HL-60 (cell line): ENCODE measurements around the gene GFI1B.

ENCODE experiments used
- DNase-seq, 2 experiments: peaks; one replicate each; pipeline ENCODE4 v3.0.0-alpha.2; 2010 to 2020; ENCODE audit warnings: low read depth in 1 of 2, low spot score in 1 of 2
- H3K27ac ChIP-seq: fragments of 250-450 bp; sonication (Bioruptor Pico); replicated peaks from 2 replicates; pipeline ENCODE4 v1.5.1; 2020; ENCODE audit warnings: mild to moderate bottlenecking, moderate library complexity
- H3K27me3 ChIP-seq: fragments of 250-450 bp; sonication (Bioruptor Pico); 2 replicates; pipeline ENCODE4 v1.5.1; 2021; ENCODE audit warnings: mild to moderate bottlenecking, moderate library complexity; ENCODE audit not compliant: insufficient read depth, poor library complexity, severe bottlenecking
- H3K4me3 ChIP-seq: replicated peaks from 2 replicates; pipeline ENCODE4 v1.5.1; 2011; ENCODE audit warnings: mild to moderate bottlenecking, control low read depth, low read length; ENCODE audit not compliant: insufficient read depth
- GABPA ChIP-seq: IDR thresholded peaks from 2 replicates; pipeline ENCODE4 v1.6.1; 2012; ENCODE audit warnings: low read depth
- POLR2AphosphoS5 ChIP-seq: IDR thresholded peaks from 2 replicates; pipeline ENCODE4 v1.6.1; 2012; ENCODE audit warnings: low read depth
- SPI1 ChIP-seq: IDR thresholded peaks from 2 replicates; pipeline ENCODE4 v1.6.1; 2012; ENCODE audit warnings: low read depth, mild to moderate bottlenecking, borderline replicate concordance
- TF ChIP-seq, protein P1 (sequence below): IDR thresholded peaks from 2 replicates; pipeline ENCODE4 v1.6.1; 2012; ENCODE audit warnings: low read depth; ENCODE audit not compliant: insufficient replicate concordance
- TF ChIP-seq, protein P2 (sequence below): IDR thresholded peaks from one replicate; pipeline ENCODE4 v1.5.1; 2011; ENCODE audit warnings: low read length, control low read depth, inconsistent platforms; ENCODE audit not compliant: insufficient read depth

The GFI1B gene

DNA sequence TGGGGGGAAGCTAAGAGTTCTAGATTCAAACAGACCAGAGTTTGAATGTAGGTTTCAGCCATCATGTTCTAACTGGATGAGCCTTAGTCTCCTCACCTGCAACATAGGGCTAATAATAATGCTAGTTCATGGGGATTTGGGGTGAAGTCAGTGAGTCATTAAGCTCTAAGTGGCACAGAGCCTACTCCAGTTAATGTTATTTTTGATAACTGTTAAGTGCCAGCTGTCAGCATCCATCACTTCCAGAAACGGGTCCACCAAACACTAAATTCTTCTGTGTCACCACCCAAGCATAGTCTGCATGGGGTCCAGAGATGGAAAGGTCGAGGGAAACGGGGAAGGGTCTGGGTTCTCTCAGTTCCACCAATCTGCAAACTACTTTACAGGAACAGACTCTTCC lies 32.3 kb upstream of the GFI1B start:
- no peak overlapping the region for H3K4me3 ChIP-seq
- no peak for DNase-seq

DNA sequence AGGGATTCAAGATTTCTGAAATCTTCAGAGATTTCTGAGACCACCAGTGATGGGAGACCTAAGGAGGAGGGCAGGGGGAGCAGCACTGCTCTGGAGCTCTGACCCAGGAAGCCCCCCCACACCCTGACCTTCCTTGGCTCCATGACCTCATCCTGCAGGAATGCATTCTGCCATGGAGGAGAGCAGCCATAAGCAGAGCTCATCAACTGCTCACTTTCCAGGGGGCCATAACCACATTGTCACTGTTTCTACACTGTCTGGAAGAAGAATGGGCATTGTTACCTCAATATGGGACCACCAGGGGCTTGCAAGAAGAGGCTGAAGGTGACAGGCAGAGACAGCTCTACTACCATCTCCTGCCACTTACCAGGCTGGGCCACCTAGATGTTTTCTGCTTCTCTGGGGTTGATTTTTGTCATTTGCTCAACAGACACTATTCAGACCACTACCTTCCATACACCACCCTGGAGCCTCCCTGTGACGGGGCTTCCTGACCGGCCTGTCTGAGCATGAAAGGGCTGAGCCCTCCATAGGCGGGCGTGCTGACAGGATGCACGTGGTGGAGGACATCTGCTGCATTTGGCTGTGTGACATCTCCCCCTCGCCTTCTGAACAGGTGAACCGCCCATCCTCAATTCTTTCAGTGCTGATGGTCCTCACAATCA lies 31.7 kb upstream of the GFI1B start:
- DNase-seq, result no peak
- Histone ChIP-seq H3K27ac (no peak overlapping the region), H3K27me3 (no peaks in the 10 kb centered on the region), H3K4me3 (no peak overlapping the region)
- TF ChIP-seq POLR2AphosphoS5, result no peak
- no peak for TF ChIP-seq SPI1
- TF ChIP-seq GABPA, result no peak
- TF ChIP-seq, protein P1, sequence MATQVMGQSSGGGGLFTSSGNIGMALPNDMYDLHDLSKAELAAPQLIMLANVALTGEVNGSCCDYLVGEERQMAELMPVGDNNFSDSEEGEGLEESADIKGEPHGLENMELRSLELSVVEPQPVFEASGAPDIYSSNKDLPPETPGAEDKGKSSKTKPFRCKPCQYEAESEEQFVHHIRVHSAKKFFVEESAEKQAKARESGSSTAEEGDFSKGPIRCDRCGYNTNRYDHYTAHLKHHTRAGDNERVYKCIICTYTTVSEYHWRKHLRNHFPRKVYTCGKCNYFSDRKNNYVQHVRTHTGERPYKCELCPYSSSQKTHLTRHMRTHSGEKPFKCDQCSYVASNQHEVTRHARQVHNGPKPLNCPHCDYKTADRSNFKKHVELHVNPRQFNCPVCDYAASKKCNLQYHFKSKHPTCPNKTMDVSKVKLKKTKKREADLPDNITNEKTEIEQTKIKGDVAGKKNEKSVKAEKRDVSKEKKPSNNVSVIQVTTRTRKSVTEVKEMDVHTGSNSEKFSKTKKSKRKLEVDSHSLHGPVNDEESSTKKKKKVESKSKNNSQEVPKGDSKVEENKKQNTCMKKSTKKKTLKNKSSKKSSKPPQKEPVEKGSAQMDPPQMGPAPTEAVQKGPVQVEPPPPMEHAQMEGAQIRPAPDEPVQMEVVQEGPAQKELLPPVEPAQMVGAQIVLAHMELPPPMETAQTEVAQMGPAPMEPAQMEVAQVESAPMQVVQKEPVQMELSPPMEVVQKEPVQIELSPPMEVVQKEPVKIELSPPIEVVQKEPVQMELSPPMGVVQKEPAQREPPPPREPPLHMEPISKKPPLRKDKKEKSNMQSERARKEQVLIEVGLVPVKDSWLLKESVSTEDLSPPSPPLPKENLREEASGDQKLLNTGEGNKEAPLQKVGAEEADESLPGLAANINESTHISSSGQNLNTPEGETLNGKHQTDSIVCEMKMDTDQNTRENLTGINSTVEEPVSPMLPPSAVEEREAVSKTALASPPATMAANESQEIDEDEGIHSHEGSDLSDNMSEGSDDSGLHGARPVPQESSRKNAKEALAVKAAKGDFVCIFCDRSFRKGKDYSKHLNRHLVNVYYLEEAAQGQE, result no peak
- TF ChIP-seq, protein P2, sequence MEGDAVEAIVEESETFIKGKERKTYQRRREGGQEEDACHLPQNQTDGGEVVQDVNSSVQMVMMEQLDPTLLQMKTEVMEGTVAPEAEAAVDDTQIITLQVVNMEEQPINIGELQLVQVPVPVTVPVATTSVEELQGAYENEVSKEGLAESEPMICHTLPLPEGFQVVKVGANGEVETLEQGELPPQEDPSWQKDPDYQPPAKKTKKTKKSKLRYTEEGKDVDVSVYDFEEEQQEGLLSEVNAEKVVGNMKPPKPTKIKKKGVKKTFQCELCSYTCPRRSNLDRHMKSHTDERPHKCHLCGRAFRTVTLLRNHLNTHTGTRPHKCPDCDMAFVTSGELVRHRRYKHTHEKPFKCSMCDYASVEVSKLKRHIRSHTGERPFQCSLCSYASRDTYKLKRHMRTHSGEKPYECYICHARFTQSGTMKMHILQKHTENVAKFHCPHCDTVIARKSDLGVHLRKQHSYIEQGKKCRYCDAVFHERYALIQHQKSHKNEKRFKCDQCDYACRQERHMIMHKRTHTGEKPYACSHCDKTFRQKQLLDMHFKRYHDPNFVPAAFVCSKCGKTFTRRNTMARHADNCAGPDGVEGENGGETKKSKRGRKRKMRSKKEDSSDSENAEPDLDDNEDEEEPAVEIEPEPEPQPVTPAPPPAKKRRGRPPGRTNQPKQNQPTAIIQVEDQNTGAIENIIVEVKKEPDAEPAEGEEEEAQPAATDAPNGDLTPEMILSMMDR, result no peak

More for the DNA sequence above, 32.3 kb upstream of the GFI1B start:
- no peak for TF ChIP-seq POLR2AphosphoS5
- TF ChIP-seq, protein P1, result no peak
- TF ChIP-seq SPI1, result no peak
- TF ChIP-seq, protein P2, result no peak
- no peak for TF ChIP-seq GABPA
- H3K27ac ChIP-seq, result no peak overlapping the region
- no peaks in the 10 kb centered on the region for H3K27me3 ChIP-seq

DNA sequence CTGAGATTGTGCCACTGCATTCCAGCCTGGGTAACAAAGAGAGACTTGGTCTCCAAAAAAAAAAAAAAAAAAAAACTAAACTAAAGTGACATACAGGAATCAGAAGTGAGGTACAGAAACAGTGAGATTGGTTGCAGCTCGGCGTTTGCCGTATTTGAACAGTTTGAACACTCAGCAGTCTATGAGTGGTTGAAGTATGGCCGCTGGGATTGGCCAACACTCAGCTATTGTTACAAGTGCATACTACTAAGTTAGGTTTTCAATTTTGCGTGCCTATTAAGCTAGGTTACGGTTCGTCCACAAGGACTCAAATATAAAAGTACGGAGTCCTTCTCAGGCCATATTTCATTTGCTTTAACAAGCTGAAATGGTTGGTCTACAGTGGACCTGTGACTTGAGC lies 30.7 kb upstream of the GFI1B start:
- Histone ChIP-seq H3K27ac (no peak overlapping the region), H3K27me3 (no peaks in the 10 kb centered on the region), H3K4me3 (no peak overlapping the region)
- no peak for TF ChIP-seq SPI1
- TF ChIP-seq, protein P1, result no peak
- TF ChIP-seq, protein P2, result no peak
- no peak for TF ChIP-seq POLR2AphosphoS5
- no peak for TF ChIP-seq GABPA
- DNase-seq, result no peak
